Prostate gland (tissue), 2 donors: ENCODE results near the gene GLP2R.

ENCODE experiments used
- POLR2A ChIP-seq: fragments of 450-650 bp; IDR thresholded peaks from one replicate; pipeline ENCODE4 v1.6.1; 2016; ENCODE audit warnings: antibody characterized with exemption, mild to moderate bottlenecking
- TF ChIP-seq, protein P1 (sequence below), 4 experiments: fragments of 200-600 bp in 2 of 4; fragments of 450-650 bp in 2 of 4; sonication (generic) in 2 of 4; IDR thresholded peaks; 1 replicate in 3 of 4; 2 replicates in 1 of 4; pipeline ENCODE4 v1.5.1; 2016 to 2019; ENCODE audit warnings: antibody characterized with exemption in 4 of 4, mild to moderate bottlenecking in 2 of 4, moderate library complexity in 2 of 4

DNA sequence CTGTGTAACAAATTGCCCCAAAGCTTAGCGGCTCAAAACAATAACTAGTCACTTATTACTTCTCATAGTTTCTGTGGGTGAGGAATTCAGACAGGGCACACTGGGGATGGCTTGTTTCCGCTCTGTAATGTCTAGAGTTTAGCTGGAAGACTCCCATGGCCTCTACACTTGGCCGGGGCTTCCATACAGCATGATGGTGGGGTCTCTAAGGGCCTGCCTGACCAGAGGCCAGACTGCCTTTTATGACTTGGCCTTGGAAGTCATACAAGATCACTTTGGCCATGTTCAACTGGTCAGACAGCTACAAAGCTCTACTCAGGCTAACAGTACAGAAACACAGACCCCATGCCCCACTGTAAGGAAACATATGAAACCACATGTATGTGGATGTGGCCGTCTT is 8.2 kb downstream of the GLP2R start:
- TF ChIP-seq, protein P1, sequence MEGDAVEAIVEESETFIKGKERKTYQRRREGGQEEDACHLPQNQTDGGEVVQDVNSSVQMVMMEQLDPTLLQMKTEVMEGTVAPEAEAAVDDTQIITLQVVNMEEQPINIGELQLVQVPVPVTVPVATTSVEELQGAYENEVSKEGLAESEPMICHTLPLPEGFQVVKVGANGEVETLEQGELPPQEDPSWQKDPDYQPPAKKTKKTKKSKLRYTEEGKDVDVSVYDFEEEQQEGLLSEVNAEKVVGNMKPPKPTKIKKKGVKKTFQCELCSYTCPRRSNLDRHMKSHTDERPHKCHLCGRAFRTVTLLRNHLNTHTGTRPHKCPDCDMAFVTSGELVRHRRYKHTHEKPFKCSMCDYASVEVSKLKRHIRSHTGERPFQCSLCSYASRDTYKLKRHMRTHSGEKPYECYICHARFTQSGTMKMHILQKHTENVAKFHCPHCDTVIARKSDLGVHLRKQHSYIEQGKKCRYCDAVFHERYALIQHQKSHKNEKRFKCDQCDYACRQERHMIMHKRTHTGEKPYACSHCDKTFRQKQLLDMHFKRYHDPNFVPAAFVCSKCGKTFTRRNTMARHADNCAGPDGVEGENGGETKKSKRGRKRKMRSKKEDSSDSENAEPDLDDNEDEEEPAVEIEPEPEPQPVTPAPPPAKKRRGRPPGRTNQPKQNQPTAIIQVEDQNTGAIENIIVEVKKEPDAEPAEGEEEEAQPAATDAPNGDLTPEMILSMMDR (IDR thresholded peaks at IDR 0.05), result no peak
- TF ChIP-seq POLR2A, result no peak
